GM12872 (cell line): ENCODE data around the gene VSNL1.

ENCODE experiments used
- TF ChIP-seq, protein P1 (sequence below): IDR thresholded peaks from 3 replicates; pipeline ENCODE4 v1.5.1; 2011; ENCODE audit warnings: low read depth, mild to moderate bottlenecking, low read length, moderate library complexity; ENCODE audit not compliant: insufficient read depth

VSNL1 gene

DNA sequence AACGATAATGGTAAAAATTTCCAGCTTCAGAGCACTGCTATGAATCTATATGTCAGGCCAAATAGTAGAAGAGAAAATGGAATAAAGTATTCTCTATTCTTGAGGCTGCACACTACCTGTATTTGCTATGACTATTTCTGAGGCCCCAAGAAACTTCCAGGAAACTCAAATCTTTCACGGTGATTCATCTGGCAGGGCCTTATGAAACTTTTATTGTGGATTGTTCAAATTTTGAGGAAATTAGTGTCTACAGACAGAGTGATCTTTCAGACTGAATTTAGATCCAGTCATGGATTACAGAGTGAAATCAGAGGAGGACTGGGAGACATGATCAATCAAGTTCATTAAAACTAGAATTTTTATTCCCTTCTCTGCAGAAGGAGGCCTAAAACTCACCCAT is 4.1 kb upstream of the VSNL1 start:
- TF ChIP-seq, protein P1, sequence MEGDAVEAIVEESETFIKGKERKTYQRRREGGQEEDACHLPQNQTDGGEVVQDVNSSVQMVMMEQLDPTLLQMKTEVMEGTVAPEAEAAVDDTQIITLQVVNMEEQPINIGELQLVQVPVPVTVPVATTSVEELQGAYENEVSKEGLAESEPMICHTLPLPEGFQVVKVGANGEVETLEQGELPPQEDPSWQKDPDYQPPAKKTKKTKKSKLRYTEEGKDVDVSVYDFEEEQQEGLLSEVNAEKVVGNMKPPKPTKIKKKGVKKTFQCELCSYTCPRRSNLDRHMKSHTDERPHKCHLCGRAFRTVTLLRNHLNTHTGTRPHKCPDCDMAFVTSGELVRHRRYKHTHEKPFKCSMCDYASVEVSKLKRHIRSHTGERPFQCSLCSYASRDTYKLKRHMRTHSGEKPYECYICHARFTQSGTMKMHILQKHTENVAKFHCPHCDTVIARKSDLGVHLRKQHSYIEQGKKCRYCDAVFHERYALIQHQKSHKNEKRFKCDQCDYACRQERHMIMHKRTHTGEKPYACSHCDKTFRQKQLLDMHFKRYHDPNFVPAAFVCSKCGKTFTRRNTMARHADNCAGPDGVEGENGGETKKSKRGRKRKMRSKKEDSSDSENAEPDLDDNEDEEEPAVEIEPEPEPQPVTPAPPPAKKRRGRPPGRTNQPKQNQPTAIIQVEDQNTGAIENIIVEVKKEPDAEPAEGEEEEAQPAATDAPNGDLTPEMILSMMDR, result no peak

DNA sequence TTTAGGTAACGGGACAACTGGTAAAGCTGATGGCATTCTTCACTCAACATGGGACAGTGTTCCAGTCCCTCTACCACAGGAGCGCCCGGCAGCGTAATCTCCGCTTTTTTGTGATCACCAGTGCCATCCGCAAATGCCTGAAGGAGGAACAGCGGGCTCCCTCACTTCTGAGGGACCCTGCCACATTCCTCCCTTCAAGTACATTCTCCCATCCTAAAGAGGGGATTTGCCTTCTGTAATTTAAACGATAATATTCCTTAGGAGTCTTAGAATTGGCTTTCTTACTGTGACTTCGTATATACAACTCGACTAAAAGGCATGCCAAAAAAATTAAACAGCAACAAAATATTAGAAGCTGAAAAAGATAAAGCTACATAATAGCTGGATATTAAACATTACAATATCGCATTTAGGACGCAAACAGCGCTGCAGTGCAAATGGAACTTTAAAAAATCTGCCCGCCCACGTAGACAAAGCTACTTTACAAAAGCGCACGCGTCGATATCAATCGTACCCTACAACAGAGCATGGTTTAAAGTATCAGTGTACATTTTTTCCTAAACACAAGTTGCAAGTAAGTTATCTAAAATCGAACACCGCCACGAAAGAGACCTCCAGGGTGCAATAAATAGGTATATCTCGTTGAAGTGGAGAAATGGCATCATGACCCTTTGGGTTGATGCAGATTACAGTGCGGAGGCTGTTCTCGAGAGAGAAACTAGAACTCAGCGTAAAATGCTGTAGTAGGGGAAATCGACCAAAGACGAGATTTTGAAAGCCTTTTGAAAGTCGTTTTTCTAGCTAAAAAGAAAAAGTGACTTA is 2.3 kb upstream of the VSNL1 start:
- TF ChIP-seq, protein P1, result no peak

DNA sequence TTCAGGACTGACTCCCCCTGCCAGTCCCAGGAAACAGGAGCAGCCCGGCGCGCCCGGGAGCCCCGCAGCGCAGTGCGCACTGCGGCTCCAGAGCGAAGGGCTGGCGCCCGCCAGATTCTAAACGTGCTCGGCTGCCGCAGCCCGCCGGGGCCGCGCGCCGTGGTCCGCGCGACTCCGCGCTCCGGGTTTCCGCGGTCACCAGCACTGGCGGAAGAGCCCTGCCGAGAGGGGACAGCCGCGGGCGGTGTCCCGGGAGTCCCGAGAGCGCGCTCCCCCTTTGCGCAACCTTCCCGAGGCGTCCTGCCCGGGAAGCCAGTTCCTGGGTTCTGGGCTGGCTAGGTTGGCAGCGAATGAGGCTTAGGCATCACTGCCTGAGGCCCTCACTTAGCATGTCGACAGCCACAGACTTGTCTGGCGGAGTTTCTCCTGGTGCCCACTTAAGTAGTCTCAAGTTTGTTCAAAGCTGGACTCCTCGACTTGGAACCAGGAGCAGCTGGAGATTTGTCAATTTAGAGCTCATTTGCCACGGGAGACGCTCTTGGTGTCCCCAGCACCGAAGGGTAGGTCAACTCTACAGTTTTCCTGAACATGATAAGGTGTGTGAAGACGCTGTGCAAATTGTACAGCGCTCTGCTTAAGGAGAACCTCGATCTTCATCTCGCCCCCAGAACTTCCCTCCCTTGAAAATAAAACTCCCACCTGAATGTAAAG is 1.5 kb upstream of the VSNL1 start:
- TF ChIP-seq, protein P1, result no peak

DNA sequence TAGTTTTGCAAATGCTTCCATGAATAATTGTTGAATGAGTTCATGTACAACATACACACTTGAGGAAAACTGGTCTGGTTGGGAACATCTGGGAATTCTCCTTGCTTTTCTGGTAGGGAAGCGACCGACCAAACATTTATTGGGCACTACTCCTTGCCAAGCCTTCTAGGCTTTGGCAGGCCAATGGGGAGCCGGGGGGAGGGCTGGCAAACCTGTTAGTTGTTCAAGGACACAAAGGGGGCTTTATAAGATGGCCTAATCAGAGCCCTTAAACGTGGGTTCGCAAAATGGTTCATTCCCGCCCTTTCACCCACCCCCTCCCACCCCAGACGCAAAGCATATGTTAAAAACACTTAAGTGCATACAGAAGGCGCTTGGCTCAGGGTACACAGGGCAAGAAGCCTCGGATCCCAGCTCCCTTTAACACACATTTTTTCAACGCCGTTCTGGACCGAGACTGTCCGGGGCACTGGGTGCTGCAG is 844 bp upstream of the VSNL1 start:
- TF ChIP-seq, protein P1, result no peak

DNA sequence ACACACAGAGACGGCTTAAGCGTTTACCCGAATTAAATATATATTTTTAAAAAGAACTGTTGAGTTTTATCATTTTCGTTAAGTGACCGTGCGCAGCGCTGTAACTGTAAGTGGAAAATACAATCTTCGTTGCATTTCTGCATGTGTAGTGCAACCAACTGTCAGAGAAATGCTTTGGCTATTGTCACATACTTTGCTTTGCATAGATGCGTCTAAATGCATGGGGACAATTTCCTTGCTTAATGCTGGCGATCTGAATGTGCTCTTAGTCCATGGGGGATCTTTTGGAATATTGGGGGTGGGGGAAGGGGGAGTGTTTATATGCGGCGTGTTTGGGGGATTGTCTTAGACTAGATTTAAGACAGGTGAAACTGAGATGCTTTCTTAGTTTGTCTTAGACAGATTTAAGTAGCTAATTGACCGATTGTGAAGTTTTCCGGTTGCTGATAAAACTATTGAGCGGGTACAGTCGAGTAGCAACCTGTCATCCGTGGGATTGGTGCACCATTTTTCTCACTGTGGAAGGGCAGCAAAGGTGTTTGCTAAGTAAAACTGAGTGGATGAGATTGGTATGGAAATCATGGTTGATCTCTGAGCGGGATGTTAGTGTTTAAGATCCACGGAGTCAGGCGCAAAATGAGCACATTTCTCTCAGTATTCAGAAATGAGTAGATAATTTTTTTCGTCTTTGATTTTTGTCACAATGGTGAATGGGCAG is 476 bp downstream of the VSNL1 start:
- TF ChIP-seq, protein P1, result no peak

DNA sequence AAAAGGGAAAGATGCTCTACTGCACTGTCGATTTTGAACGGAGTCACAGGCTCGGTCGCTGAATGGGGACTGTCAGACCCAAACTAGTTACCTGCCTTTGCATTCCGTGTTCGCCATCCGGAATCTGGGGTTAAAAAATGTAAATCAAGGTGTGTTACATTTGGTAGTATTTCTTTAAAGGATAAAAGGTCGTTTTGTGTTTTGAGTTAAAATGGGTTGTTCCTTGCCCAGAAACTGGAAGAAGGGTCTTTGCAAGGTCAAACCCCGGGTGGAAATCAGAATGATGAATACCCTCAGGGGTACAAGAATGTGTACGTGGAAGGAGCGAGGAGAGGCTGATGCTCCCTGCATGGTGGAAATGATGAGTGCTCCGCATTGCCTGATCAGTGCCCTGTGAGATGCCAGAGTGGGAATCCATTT is 1.0 kb downstream of the VSNL1 start:
- TF ChIP-seq, protein P1, result no peak

DNA sequence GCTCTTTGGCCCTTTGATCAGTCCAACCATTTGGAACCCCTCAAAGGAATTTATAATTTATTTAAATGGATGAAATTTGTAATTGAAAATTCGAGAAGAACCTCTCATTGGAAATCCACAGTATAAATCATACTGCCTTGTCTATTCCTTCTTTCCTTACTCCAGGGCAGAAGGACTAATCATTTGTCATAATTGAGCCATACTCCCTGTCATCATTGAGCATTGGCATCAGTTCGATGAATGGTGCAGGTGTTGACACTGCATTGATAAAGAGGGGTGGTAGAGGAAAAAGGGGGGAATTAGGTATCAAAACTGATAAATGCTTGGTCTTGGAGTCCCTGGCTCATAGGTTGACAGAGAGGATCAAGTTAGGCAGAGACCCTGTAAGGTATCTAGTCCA is 2.0 kb downstream of the VSNL1 start:
- TF ChIP-seq, protein P1, result no peak
